Keratinocyte (primary cell): ENCODE results near the gene RTP3.

Experiments used
- EZH2 ChIP-seq: IDR thresholded peaks from one replicate; pipeline ENCODE4 v1.6.1; 2012; ENCODE audit warnings: inconsistent platforms, mild to moderate bottlenecking, low read length, moderate library complexity
- TF ChIP-seq, protein P1 (sequence below), 3 experiments: IDR thresholded peaks in 1 of 3; conservative IDR thresholded peaks in 1 of 3; optimal IDR thresholded peaks in 1 of 3; 2 replicates in 2 of 3; 3 replicates in 1 of 3; pipeline versions ENCODE3 to v1.5.1; 2011; ENCODE audit warnings: low read length in 3 of 3, mild to moderate bottlenecking in 3 of 3, moderate library complexity in 2 of 3, control low read depth in 1 of 3, inconsistent platforms in 1 of 3; ENCODE audit not compliant: insufficient read depth in 2 of 3; ENCODE audit errors: extremely low read depth in 1 of 3

DNA sequence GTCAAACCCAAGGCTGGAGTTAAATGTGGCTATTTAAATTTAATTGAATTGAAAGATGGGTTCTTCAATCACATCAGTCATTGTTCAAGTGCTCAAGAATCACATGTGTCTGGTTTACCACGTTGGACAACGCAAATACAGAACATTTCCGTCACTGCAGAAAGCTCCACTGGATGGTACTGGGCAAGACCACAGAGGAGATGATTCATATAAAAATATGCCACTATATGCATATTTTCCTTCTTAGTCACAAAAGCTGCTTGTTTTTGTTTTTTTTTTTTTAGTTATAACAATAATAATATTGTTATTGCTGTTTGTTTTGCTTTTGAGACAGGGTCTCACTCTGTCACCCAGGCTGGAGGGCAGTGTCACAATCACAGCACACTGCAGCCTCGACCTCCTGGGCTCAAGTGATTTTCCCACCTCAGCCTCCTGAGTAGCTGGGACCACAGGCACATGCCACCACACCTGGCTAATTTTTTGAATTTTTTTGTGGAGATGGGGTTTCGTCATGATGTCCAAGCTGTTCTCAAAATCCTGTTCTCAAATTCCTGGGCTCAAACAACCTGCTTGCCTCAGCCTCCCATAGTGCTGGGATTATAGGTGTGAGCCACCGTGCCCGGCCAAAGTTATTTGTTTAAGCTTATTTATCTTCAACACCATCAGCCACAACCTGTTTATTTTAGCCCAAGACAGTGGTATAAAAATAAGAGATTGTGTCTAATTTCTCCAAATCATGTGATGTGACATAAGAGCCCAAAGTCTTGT is 19.4 kb downstream of the RTP3 start:
- TF ChIP-seq, protein P1, sequence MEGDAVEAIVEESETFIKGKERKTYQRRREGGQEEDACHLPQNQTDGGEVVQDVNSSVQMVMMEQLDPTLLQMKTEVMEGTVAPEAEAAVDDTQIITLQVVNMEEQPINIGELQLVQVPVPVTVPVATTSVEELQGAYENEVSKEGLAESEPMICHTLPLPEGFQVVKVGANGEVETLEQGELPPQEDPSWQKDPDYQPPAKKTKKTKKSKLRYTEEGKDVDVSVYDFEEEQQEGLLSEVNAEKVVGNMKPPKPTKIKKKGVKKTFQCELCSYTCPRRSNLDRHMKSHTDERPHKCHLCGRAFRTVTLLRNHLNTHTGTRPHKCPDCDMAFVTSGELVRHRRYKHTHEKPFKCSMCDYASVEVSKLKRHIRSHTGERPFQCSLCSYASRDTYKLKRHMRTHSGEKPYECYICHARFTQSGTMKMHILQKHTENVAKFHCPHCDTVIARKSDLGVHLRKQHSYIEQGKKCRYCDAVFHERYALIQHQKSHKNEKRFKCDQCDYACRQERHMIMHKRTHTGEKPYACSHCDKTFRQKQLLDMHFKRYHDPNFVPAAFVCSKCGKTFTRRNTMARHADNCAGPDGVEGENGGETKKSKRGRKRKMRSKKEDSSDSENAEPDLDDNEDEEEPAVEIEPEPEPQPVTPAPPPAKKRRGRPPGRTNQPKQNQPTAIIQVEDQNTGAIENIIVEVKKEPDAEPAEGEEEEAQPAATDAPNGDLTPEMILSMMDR (optimal IDR thresholded peaks at IDR 0.05 in 1 of 3, IDR thresholded peaks at IDR 0.05 in 1 of 3, conservative IDR thresholded peaks at IDR 0.05 in 1 of 3; ENCODE audit: extremely low read depth in 1 of 3, insufficient read depth in 2 of 3, low read length in 3 of 3): no peak
- TF ChIP-seq EZH2: no peak
